Lower lobe of right lung (tissue), 2 donors: Measurements from ENCODE around the gene MAS1L. TPM values are rescaled to one million over a fixed set of nuclear protein-coding genes. Genes with fewer than 3 reads are reported as not detected.

Experiments
- ATAC-seq, 2 donors: fragments of 200-7000 bp; cut with Tn5 transposase; one replicate each; pipeline ENCODE4 v1.9.1; 2020 to 2022; ENCODE audit warnings: mild to moderate bottlenecking in 2 of 2, moderate library complexity in 2 of 2
- DNase-seq: peaks from one replicate; pipeline ENCODE4 v3.0.0-alpha.2; 2020
- H3K27ac ChIP-seq: fragments of 200-600 bp; one replicate; pipeline ENCODE4 v1.8.0; 2022
- H3K27me3 ChIP-seq: fragments of 200-600 bp; one replicate; pipeline ENCODE4 v1.8.0; 2022; ENCODE audit warnings: low read depth
- H3K36me3 ChIP-seq: fragments of 200-600 bp; one replicate; pipeline ENCODE4 v1.8.0; 2022; ENCODE audit warnings: mild to moderate bottlenecking
- H3K4me1 ChIP-seq: fragments of 200-600 bp; one replicate; pipeline ENCODE4 v1.8.0; 2022
- H3K4me3 ChIP-seq: fragments of 200-600 bp; one replicate; pipeline ENCODE4 v1.8.0; 2022; ENCODE audit warnings: mild to moderate bottlenecking
- H3K9me3 ChIP-seq: fragments of 200-600 bp; one replicate; pipeline ENCODE4 v1.8.0; 2022
- CTCF ChIP-seq: fragments of 200-600 bp; IDR thresholded peaks from one replicate; pipeline ENCODE4 v1.8.0; 2022; ENCODE audit warnings: antibody characterized with exemption, mild to moderate bottlenecking
- intact Hi-C: fragments of 100-400 bp; cut with DNase I; formaldehyde crosslinking; loops from one replicate; pipeline ENCODE4 v1.11.0; 2022
- total RNA-seq: library from RNA; stranded (reverse); fragmentation: NEBNext Ultra II Directional; extraction: Animal tissue kit (Norgen Biotek cat#: 25700); gene quantifications from one replicate; pipeline ENCODE4 v1.2.1, GENCODE V29; 2021
- donor health status: DM: no; HTN: yes; CAD: no; lungs with severe emphysema.

The MAS1L gene
- total RNA-seq, 1 donor from 2014 or later, result 0.50 TPM

DNA sequence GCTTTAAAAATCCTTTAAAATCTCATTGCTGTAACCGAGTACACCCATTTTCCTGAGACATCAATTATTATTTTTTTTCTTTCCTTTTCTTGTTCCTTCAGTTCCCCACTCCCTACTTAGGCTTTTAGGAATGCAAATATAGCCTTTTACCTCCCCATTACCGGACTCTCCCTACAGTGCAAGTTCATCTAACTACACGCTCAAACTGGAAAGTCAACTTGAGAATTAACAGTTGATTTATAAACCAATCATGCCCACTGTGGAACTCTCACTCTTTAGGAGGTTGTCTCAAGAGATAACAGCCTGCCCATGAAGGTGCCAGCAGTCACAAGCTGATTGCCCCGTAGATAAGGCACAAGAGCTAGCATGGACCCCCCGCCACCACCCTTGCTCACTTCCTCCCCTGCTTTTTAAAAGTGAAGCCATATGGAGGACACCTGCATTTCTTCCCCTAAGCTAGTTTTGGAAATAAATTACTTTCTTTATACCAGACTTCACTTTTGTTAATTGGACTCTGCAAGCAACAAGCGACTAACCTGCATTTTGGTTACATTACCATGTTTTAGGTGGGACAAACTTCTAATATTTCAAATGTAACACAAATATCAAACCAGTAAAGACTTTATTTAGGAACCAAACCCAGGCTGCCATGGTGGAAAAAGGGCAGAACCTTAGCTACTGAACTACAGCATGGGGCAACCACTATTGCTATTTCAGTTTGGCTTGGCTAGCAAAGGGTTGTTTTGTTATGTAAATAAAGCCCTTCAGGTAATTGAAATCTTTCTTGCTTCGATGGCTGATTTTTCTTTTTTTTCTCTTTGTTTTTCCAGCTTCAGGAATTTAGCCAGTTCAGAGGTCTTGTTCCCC lies 36.9 kb upstream of the MAS1L start:
- no peak overlapping the region for H3K4me3 ChIP-seq
- no peak for DNase-seq
- TF ChIP-seq CTCF, result no peak
- no peaks in the 10 kb centered on the region for H3K4me1 ChIP-seq
- intact Hi-C loops, result no loop called here
- H3K27ac ChIP-seq, result no peak overlapping the region
- no peak for ATAC-seq
- no peaks in the 10 kb centered on the region for H3K36me3 ChIP-seq
- H3K27me3 ChIP-seq, result no peaks in the 10 kb centered on the region
- H3K9me3 ChIP-seq, result no peaks in the 10 kb centered on the region

DNA sequence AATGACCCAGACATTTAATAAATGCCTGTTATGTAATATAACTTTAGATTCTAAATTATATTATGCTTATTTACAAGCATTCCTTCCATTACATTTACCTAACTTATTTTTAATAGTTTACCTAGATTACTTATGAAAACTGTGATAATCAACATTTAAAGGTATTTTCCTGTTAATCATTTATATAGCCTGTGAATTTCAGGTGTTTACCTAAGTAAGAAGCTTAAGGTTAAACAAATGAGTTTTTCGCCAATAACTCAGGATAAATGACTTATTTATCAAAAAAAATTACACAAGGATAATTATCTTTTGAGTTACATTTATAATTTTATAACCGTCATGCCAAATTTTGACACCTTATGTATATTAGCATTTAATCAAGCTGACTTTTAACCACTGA lies 36.3 kb upstream of the MAS1L start:
- Histone ChIP-seq H3K9me3 (no peaks in the 10 kb centered on the region), H3K4me3 (no peak overlapping the region), H3K27me3 (no peaks in the 10 kb centered on the region), H3K36me3 (no peaks in the 10 kb centered on the region), H3K27ac (no peak overlapping the region), H3K4me1 (no peaks in the 10 kb centered on the region)
- no peak for DNase-seq
- no peak for TF ChIP-seq CTCF
- ATAC-seq, result no peak
- intact Hi-C loops, result no loop called here

GRCh38 chr6:29522227-29522626 lies 34.5 kb upstream of the MAS1L start:
- TF ChIP-seq CTCF, result no peak
- DNase-seq (no peak), ATAC-seq (no peak)
- Histone ChIP-seq H3K27me3 (no peaks in the 10 kb centered on the region), H3K4me1 (no peaks in the 10 kb centered on the region), H3K4me3 (no peak overlapping the region), H3K9me3 (no peaks in the 10 kb centered on the region), H3K36me3 (no peaks in the 10 kb centered on the region), H3K27ac (no peak overlapping the region)
- intact Hi-C loops, result no loop called here

DNA sequence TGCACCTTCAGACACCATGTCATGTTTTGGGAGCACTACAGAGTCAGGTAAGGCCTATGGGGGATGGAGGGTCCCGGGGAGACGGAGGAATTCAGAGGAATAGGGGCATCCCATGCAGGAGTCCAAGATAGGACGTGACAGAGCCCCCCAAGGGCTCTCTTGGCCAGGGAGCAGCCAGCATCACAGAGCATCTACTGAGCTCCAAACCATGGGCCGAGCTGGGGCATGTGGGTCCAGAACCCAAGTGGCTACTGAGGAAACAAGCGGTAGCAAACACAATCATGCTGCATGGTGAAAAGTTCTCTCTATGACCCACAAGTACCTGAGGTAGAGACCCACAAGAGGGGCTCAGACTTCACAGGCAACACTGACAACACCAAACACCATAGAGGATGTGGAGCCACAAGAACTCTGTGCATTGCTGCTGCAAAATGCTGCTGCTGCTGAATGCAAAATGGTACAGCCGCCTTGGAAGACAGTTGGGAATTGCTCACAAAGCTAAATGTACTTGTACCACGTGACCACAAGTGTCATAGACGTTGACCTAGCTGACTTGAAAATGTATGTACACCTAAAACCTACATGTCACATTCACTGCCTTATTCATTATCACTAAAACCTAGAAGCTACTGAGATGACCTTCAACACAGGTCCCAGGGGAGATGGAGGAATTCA lies 33.4 kb upstream of the MAS1L start:
- no peak for ATAC-seq
- no peak for DNase-seq

GRCh38 chr6:29520232-29520631 lies 32.5 kb upstream of the MAS1L start:
- ATAC-seq (no peak), DNase-seq (no peak)
- Histone ChIP-seq H3K9me3 (no peaks in the 10 kb centered on the region), H3K4me1 (no peaks in the 10 kb centered on the region), H3K27ac (no peak overlapping the region), H3K4me3 (no peak overlapping the region), H3K27me3 (no peaks in the 10 kb centered on the region), H3K36me3 (no peaks in the 10 kb centered on the region)
- intact Hi-C loops, result no loop called here
- TF ChIP-seq CTCF, result no peak

More for the DNA sequence above, 33.4 kb upstream of the MAS1L start:
- Histone ChIP-seq H3K27ac (no peak overlapping the region), H3K9me3 (no peaks in the 10 kb centered on the region), H3K36me3 (no peaks in the 10 kb centered on the region), H3K27me3 (no peaks in the 10 kb centered on the region), H3K4me3 (no peak overlapping the region), H3K4me1 (no peaks in the 10 kb centered on the region)
- TF ChIP-seq CTCF, result no peak
- intact Hi-C loops, result no loop called here
